Ecto neural progenitor cell (in vitro differentiated cells): ENCODE data around the gene FPR2.
"Not testable (repeated sequence)": the region's sequence is repeated elsewhere in the genome, so short reads cannot be mapped to it uniquely, and the experiment has no call there.

Experiments used
- DNase-seq: peaks from one replicate; pipeline ENCODE4 v3.0.0-alpha.2; 2018; ENCODE audit warnings: low spot score

The FPR2 gene

GRCh38 chr19:51740356-51740755, 20.6 kb upstream of the FPR2 start:
- no peak for DNase-seq

GRCh38 chr19:51742789-51743188, 18.2 kb upstream of the FPR2 start:
- no peak for DNase-seq

- no peak for DNase-seq
Measured at GRCh38 chr19:51743405-51743804, 17.6 kb upstream of the FPR2 start.

GRCh38 chr19:51746731-51747130, 14.2 kb upstream of the FPR2 start:
- DNase-seq, result no peak

- DNase-seq, result no peak
Measured at GRCh38 chr19:51749979-51750378, 11.0 kb upstream of the FPR2 start.

- no peak for DNase-seq
Measured at GRCh38 chr19:51750400-51751094, 10.4 kb upstream of the FPR2 start.

GRCh38 chr19:51751655-51752054, 9.3 kb upstream of the FPR2 start, which contains the start of gene FPR1:
Gene FPR1, minus strand, starts transcription at chr19:51751878. Its CDS starts 4,884 bp downstream, at chr19:51746994.
- DNase-seq, result no peak

GRCh38 chr19:51754109-51754508, 6.9 kb upstream of the FPR2 start:
- DNase-seq, result no peak

GRCh38 chr19:51754770-51755169, 6.2 kb upstream of the FPR2 start:
- DNase-seq, result no peak

- DNase-seq, result no peak
Measured at GRCh38 chr19:51755571-51755970, 5.4 kb upstream of the FPR2 start.

GRCh38 chr19:51761696-51762095, 716 bp downstream of the FPR2 start:
- no peak for DNase-seq

- no peak for DNase-seq
Measured at GRCh38 chr19:51765086-51765485, 4.1 kb downstream of the FPR2 start.

GRCh38 chr19:51766461-51766860, 5.5 kb downstream of the FPR2 start:
- DNase-seq, result no peak

GRCh38 chr19:51771376-51772130, 10.6 kb downstream of the FPR2 start:
- DNase-seq, result no peak

- DNase-seq, result no peak
Measured at GRCh38 chr19:51772977-51773376, 12.0 kb downstream of the FPR2 start.

GRCh38 chr19:51776561-51776960, 15.6 kb downstream of the FPR2 start:
- DNase-seq, result not testable (repeated sequence)

- peak; percentile 57 for DNase-seq
Measured at GRCh38 chr19:51777570-51778462, 16.8 kb downstream of the FPR2 start.

GRCh38 chr19:51779181-51779580, 18.2 kb downstream of the FPR2 start:
- DNase-seq, result no peak

GRCh38 chr19:51779703-51780102, 18.7 kb downstream of the FPR2 start:
- DNase-seq, result no peak

GRCh38 chr19:51780270-51780669, 19.3 kb downstream of the FPR2 start:
- DNase-seq, result no peak

GRCh38 chr19:51781999-51782398, 21.0 kb downstream of the FPR2 start:
- DNase-seq, result no peak

- DNase-seq, result no peak
Measured at GRCh38 chr19:51783372-51783771, 22.4 kb downstream of the FPR2 start.
